Kidney (tissue), 14 donors: ENCODE measurements around the gene FLNB. TPM values are rescaled to one million over a fixed set of nuclear protein-coding genes. Genes with fewer than 3 reads are reported as not detected.

Experiments used
- DNase-seq, 5 donors: peaks; one replicate each; pipeline ENCODE4 v3.0.0-alpha.2; 2013 to 2020
- FAIRE-seq: peaks from 2 replicates; lab custom pipeline; 2012; peaks lifted over from hg19 to GRCh38; lab: Jason Lieb, UNC
- H3K27ac ChIP-seq, 2 donors: one replicate each; pipeline ENCODE4 v1.7.0; 2013; ENCODE audit warnings: low read depth in 2 of 2, low read length in 2 of 2, inconsistent platforms in 1 of 2
- H3K27me3 ChIP-seq: one replicate; pipeline ENCODE4 v1.7.1; 2013; ENCODE audit warnings: low read length, inconsistent platforms; ENCODE audit not compliant: control insufficient read depth, insufficient read depth
- H3K36me3 ChIP-seq, 3 donors: one replicate each; pipeline versions ENCODE4 v1.7.0 to v1.7.1; 2013; ENCODE audit warnings: low read length in 3 of 3, control low read depth in 1 of 3, inconsistent platforms in 1 of 3; ENCODE audit not compliant: insufficient read depth in 3 of 3, control insufficient read depth in 2 of 3
- H3K4me1 ChIP-seq, 3 donors: one replicate each; pipeline versions ENCODE4 v1.7.0 to v1.7.1; 2013; ENCODE audit warnings: low read length in 3 of 3, inconsistent platforms in 1 of 3, low read depth in 1 of 3; ENCODE audit not compliant: control insufficient read depth in 2 of 3, insufficient read depth in 2 of 3
- H3K4me3 ChIP-seq, 3 donors: one replicate each; pipeline versions ENCODE4 v1.7.0 to v1.8.1; 2013; ENCODE audit warnings: low read length in 3 of 3, control low read depth in 1 of 3, inconsistent platforms in 1 of 3
- H3K9ac ChIP-seq, 3 donors: one replicate each; pipeline versions ENCODE4 v1.7.0 to v1.7.1; 2013; ENCODE audit warnings: low read length in 3 of 3, control low read depth in 1 of 3, inconsistent platforms in 1 of 3
- H3K9me3 ChIP-seq, 3 donors: one replicate each; pipeline versions ENCODE4 v1.7.0 to v1.7.1; 2013; ENCODE audit warnings: low read length in 3 of 3, control low read depth in 1 of 3, inconsistent platforms in 1 of 3; ENCODE audit not compliant: control insufficient read depth in 2 of 3, insufficient read depth in 1 of 3
- intact Hi-C: fragments of 100-400 bp; cut with DNase I; formaldehyde crosslinking; loops from one replicate; pipeline ENCODE4 v1.11.1; 2022
- polyA plus RNA-seq: library from polyadenylated mRNA; stranded (reverse); fragments of 350-450 nt; fragmentation: Illumina TruSeq; extraction: RNeasy Lipid Tissue Mini Kit (QIAGEN cat#74804); gene quantifications from one replicate; pipeline ENCODE4 v1.2.3, GENCODE V29; 2014; ENCODE audit warnings: low read depth, low replicate concordance; ENCODE audit not compliant: insufficient read depth
- total RNA-seq: library from RNA; stranded (reverse); fragmentation: NEBNext Ultra II Directional; extraction: Animal tissue kit (Norgen Biotek cat#: 25700); gene quantifications from one replicate; pipeline ENCODE4 v1.2.1, GENCODE V29; 2021
- TF ChIP-seq, protein P1 (sequence below): IDR thresholded peaks from 3 replicates; pipeline ENCODE4 v1.5.1; 2012; ENCODE audit warnings: mild to moderate bottlenecking, moderate library complexity, borderline replicate concordance; ENCODE audit not compliant: insufficient read depth; ENCODE audit errors: extremely low read depth
- donor health status: control.
- donor health status: control.
- donor health status: control.
- donor health status: control.
- donor health status: control.
- donor health status: DM: yes; HTN: yes; CAD: no.
- donor health status: Normal renal cell carcinoma (clear cell type).

Gene FLNB
- total and polyA plus RNA-seq, 2 donors from 2014 or later, result 115 to 216 TPM

DNA sequence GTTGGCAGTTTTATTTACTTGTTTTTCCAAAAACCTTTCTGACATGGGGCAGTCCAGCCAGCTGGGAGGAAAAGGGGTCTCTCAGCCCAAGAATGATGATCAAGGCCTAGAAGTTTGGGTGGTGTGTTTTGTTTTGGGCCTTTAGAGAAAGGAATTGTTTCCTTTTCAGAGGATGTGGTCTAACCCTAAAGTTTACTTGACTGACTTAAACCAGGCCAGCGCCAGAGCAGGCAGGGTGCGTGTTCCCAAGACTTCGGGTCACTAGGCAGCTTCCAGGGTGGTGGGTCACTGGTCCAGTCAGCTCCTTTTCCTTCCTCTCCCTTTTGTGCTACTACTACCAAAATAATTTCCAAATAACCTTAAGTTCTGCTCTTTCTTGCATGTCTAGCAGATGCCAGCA, 4.9 kb downstream of the FLNB start:
- no peak overlapping the region for H3K4me3 ChIP-seq
- H3K9me3 ChIP-seq, result no peaks in the 10 kb centered on the region
- no peaks in the 10 kb centered on the region for H3K27me3 ChIP-seq
- no peaks in the 10 kb centered on the region for H3K36me3 ChIP-seq
- DNase-seq (peak in 1 of 5 donors; percentile 78), FAIRE-seq (no peak)
- H3K9ac ChIP-seq, result no peak overlapping the region
- intact Hi-C loops, result no loop called here
- TF ChIP-seq, protein P1, sequence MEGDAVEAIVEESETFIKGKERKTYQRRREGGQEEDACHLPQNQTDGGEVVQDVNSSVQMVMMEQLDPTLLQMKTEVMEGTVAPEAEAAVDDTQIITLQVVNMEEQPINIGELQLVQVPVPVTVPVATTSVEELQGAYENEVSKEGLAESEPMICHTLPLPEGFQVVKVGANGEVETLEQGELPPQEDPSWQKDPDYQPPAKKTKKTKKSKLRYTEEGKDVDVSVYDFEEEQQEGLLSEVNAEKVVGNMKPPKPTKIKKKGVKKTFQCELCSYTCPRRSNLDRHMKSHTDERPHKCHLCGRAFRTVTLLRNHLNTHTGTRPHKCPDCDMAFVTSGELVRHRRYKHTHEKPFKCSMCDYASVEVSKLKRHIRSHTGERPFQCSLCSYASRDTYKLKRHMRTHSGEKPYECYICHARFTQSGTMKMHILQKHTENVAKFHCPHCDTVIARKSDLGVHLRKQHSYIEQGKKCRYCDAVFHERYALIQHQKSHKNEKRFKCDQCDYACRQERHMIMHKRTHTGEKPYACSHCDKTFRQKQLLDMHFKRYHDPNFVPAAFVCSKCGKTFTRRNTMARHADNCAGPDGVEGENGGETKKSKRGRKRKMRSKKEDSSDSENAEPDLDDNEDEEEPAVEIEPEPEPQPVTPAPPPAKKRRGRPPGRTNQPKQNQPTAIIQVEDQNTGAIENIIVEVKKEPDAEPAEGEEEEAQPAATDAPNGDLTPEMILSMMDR, result no peak
- peak overlapping the region; percentile 41 to 71 for H3K27ac ChIP-seq
- peaks cover 0 to 47% (median 46%) of the 10 kb centered on the region in 3 donors for H3K4me1 ChIP-seq

DNA sequence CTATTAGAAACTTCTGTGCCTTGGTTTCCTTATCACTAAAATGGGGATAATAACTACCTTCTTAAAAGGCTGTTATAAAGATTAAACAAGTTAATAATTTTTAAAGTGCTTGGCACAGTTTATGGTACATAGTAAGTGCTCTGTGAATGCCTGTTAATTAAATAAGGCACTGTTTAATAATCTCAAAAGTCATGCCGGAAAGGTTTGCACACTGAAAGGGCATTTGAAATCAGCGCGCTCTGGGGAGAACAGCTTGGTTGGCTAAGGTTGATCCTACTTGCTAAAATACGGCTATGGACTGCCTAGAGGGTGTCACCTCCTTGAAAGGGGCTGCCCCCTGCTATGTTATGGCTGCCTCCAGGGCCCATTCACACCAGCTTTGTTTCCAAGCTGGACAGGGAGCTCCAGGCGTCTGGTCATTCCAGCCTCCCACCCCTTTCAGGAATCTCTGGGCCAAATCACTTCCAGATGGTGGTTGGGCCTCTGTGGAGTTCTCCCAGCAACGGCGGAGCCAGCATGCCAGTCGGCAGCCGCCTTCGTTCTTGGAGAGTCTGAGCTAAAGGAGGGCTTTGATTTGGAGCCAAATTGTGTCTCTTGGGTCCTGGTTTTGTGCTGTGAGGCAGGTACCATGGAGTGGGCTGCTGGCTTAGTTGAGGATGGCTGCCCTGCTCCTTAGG, 5.9 kb downstream of the FLNB start:
- Histone ChIP-seq H3K4me1 (peaks cover 0 to 48% (median 43%) of the 10 kb centered on the region in 3 donors), H3K27me3 (no peaks in the 10 kb centered on the region), H3K36me3 (no peaks in the 10 kb centered on the region), H3K9ac (peak overlapping the region in 1 of 3 donors; percentile 51), H3K9me3 (no peaks in the 10 kb centered on the region), H3K4me3 (peak overlapping the region in 1 of 3 donors; percentile 10), H3K27ac (peak overlapping the region; percentile 23 to 71)
- TF ChIP-seq, protein P1, result no peak
- FAIRE-seq (no peak), DNase-seq (peak in 4 of 5 donors; percentile 64 to 79 (median 70))
- intact Hi-C loops, result no loop called here

DNA sequence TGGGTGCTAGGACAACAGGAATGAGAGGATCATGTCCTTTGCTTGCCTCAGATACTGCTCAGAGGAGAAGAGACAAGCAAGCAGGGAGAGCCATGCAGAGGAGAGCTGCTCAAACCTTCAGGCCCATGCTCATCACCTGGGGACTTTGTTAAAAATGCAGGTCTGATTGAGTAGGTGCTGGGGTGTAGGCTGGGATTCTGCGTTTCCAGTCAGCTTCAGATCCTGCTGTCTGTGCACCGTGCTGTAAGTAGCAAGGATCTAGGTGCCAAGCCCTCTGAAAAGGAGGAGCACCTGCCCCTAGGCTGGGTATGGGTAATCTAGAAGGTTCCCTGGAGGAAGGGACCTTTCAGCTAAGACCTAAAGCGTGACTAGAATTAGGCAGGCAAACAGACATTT, 7.3 kb downstream of the FLNB start:
- Histone ChIP-seq H3K36me3 (no peaks in the 10 kb centered on the region), H3K27ac (peak overlapping the region; percentile 8 to 18), H3K4me3 (no peak overlapping the region), H3K9me3 (no peaks in the 10 kb centered on the region), H3K4me1 (peaks cover 0 to 58% (median 45%) of the 10 kb centered on the region in 3 donors), H3K27me3 (no peaks in the 10 kb centered on the region), H3K9ac (no peak overlapping the region)
- no peak for FAIRE-seq
- intact Hi-C loops, result no loop called here
- no peak for DNase-seq
- TF ChIP-seq, protein P1, result no peak
